Smooth muscle cell of the umbilical artery (primary cell): Measurements from ENCODE around the gene KRTAP9-7. TPM values are rescaled to one million over a fixed set of nuclear protein-coding genes. Genes with fewer than 3 reads are reported as not detected.

Source experiments
- total RNA-seq: library from RNA; depleted of rRNA; stranded (reverse); fragments of >200 nt; gene quantifications from 2 replicates; pipeline ENCODE4 v1.2.3, GENCODE V29; 2014

Gene KRTAP9-7
- not detected in 2 replicates for total RNA-seq

DNA sequence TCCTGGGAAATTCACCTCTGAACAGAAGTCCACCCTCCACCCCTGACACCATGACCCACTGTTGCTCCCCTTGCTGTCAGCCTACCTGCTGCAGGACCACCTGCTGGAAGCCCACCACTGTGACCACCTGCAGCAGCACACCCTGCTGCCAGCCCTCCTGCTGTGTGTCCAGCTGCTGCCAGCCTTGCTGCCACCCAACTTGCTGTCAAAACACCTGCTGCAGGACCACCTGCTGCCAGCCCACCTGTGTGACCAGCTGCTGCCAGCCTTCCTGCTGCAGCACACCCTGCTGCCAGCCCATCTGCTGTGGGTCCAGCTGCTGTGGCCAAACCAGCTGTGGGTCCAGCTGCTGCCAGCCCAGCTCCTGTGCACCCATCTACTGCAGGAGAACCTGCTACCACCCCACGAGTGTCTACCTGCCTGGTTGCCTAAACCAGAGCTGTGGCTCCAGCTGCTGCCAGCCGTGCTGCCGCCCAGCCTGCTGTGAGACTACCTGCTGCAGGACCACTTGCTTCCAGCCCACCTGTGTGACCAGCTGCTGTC lies at the start of gene KRTAP9-7:
TSS of gene KRTAP9-7 (plus strand) at position 51 of the 543 bp plus-strand sequence. CDS start at position 51, 0 bp downstream.

GRCh38 chr17:41226598-41227095 lies 48.9 kb upstream of the KRTAP9-7 start, which contains the start of gene KRTAP9-2:
TSS of gene KRTAP9-2 (plus strand) at chr17:41226648. CDS start at chr17:41226655, 7 bp downstream.

GRCh38 chr17:41232399-41233105 lies 42.9 kb upstream of the KRTAP9-7 start, which contains the start of gene KRTAP9-3:
TSS of gene KRTAP9-3 (plus strand) at chr17:41232449. CDS start at chr17:41232502, 53 bp downstream.

GRCh38 chr17:41237949-41238437 lies 37.5 kb upstream of the KRTAP9-7 start, which contains the start of gene KRTAP9-8:
TSS of gene KRTAP9-8 (plus strand) at chr17:41237999. CDS start at chr17:41238052, 53 bp downstream.

DNA sequence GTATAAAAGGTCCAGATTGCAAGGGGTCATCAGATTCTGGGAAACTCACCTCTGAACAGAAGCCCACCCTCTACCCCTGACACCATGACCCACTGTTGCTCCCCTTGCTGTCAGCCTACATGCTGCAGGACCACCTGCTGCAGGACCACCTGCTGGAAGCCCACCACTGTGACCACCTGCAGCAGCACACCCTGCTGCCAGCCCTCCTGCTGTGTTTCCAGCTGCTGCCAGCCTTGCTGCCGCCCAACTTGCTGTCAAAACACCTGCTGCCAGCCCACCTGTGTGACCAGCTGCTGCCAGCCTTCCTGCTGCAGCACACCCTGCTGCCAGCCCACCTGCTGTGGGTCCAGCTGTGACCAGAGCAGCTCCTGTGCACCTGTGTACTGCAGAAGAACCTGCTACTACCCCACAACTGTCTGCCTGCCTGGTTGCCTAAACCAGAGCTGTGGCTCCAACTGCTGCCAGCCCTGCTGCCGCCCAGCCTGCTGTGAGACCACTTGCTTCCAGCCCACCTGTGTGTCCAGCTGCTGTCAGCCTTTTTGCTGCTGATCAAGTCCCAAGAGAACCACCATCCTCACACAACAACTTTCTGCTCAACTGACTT lies 25.8 kb upstream of the KRTAP9-7 start, which contains the start of gene KRTAP9-4:
TSS of gene KRTAP9-4 (plus strand) at position 51 of the 604 bp plus-strand sequence. CDS start at position 85, 34 bp downstream.

DNA sequence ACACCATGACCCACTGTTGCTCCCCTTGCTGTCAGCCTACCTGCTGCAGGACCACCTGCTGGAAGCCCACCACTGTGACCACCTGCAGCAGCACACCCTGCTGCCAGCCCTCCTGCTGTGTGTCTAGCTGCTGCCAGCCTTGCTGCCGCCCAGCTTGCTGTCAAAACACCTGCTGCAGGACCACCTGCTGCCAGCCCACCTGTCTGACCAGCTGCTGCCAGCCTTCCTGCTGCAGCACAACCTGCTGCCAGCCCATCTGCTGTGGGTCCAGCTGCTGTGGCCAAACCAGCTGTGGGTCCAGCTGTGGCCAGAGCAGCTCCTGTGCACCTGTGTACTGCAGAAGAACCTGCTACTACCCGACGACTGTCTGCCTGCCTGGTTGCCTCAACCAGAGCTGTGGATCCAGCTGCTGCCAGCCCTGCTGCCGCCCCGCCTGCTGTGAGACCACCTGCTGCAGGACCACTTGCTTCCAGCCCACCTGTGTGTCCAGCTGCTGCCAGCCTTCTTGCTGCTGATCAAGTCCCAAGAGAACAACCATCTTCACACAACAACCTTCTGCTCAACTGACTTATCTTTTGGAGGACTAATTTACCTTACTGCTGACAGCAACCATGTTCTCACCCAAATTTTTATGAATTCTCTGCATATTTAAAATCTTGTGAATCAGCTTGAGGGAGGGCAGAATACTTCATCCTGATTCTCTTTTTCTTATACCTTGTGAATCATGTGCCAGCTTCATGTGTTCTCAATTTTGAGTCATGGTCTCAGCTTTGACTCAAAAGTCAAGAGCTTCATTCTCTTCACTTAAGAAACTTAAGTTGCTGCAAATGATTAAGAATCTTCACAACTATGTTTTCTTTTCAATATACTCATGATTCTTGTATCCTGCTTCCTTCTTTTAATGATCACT lies 19.9 kb upstream of the KRTAP9-7 start, which contains the start of gene KRTAP9-9:
TSS of gene KRTAP9-9 (plus strand) at position 4 of the 910 bp plus-strand sequence.

GRCh38 chr17:41265078-41265477 lies 10.4 kb upstream of the KRTAP9-7 start, which contains the start of gene KRTAP9-6:
TSS of gene KRTAP9-6 (plus strand) at chr17:41265378. CDS start at chr17:41265378, 0 bp downstream.

DNA sequence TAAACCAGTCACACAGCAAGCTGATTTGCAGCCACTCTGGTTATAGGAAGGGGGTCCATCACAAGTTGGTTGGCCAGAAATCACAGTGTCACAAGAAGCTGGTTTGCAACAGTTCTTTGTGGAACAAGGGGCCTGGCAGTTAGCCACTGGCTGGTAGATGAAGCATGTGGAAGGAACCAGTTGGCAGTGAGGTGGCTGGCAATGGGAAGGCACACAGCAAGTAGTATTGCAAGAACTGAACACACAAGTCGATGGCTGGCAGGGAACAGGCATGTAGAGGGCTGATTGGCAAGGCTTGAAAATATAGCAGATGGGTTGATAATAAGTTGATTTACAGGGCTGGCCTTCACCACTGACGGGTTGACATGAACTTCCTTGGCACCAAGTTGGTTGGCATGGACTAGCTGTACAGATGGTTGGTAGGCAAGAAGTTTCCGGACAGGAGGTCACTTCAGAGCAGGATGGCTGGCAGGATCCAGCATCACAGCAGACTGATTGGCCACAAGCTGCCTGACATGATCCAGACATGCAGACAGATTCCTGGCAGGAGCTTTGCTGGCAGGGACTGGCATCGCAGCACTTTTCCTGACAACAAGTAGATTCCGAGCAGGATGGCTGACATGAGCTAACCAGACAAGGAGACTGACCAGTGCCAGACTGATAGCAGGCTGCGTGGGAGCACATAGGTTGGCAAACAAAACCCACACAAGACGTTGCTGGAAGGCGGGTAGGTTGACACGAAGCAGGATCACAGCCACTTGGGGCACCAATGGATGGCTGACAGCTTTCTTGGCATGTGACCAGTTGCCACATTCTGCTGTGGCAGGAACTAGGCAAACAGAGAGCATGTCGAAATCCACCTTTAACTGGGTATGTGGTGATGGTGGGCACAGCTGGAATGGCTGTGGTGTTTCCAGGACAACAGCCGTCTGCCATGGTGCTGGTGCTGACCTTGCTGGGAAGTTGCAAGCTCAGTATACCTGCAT lies 26.7 kb downstream of the KRTAP9-7 start, which contains the start of gene KRTAP29-1:
TSS of gene KRTAP29-1 (minus strand) at position 936 of the 986 bp plus-strand sequence. CDS start at position 936, 0 bp downstream.

DNA sequence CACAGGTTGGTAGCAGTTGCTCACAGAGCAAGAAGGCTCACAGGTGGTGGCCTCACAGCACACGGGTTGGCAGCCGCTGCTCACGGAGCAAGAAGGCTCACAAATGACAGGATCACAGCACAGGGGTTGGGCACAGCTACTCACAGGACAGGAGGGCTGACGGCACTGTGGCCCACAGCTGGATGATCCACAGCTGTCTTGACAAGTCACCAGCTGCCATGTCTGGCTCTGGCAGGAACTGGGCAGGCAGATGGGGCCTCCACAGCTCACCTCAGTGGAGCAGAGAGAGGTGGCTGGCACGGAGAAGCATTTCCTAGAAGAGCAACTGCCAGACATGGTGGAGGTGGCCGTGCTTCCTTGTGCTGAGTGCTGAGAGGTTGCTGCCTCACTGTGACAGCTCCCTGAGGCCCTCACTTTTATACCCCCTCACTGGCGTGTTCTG lies 33.4 kb downstream of the KRTAP9-7 start, which contains the start of gene KRTAP16-1:
TSS of gene KRTAP16-1 (minus strand) at position 392 of the 442 bp plus-strand sequence. CDS start at position 336, 56 bp downstream.

DNA sequence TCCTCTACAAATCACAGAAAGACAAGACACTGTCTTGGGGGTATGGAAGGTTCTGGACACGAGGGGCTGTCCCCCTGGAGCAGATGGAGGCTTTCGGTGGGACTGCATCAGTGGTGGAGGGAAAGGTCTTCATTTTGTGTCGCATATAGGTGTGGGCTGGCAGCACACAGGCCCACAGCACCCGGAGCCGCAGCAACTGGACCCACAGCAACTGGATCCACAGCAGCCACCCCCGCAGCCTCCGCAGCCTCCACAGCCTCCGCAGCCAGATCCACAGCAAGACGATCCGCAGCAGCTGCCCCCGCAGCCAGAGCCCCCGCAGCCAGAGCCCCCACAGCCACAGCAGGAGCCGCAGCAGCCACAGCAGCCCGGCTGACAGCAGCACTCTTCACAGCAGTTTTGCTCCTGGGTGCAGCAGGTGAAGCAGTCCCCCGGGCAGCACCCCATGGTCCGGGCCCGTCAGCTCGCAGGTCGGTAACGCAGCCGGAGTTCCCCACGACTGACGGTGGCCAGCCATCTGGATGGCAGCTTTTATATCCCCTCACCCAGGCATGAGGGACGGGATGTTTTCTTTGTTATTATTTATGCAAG lies 39.8 kb downstream of the KRTAP9-7 start, which contains the start of gene KRTAP17-1:
TSS of gene KRTAP17-1 (minus strand) at position 507 of the 591 bp plus-strand sequence. CDS start at position 447, 60 bp downstream.

Other genes starting within 250 kb of the KRTAP9-7 start
- gene KRTAP1-5, start 248.5 kb upstream of the KRTAP9-7 start, total RNA-seq, result 0.23 and 0.30 TPM in 2 replicates
- gene KRTAP1-4, start 245.5 kb upstream of the KRTAP9-7 start, total RNA-seq, result not detected in 2 replicates
- gene KRTAP1-3, start 240.8 kb upstream of the KRTAP9-7 start, total RNA-seq, result not detected in 2 replicates
- gene KRTAP1-1, start 234.2 kb upstream of the KRTAP9-7 start, total RNA-seq, result not detected in 2 replicates
- gene KRTAP2-1, start 228.4 kb upstream of the KRTAP9-7 start, total RNA-seq, result not detected in 2 replicates
- gene KRTAP2-2, start 220.5 kb upstream of the KRTAP9-7 start, total RNA-seq, result not detected in 2 replicates
- gene KRTAP2-3, start 215.6 kb upstream of the KRTAP9-7 start, total RNA-seq, result 0.65 TPM in 1 of 2 replicates, not detected in the other
- not detected in 2 replicates for gene KRTAP2-4, start 209.8 kb upstream of the KRTAP9-7 start, total RNA-seq
- not detected in 2 replicates for gene KRTAP4-7, start 191.5 kb upstream of the KRTAP9-7 start, total RNA-seq
- gene KRTAP4-8, start 177.6 kb upstream of the KRTAP9-7 start, total RNA-seq, result not detected in 2 replicates
- not detected in 2 replicates for gene KRTAP4-16, start 173.5 kb upstream of the KRTAP9-7 start, total RNA-seq
- gene KRTAP4-9, start 170.3 kb upstream of the KRTAP9-7 start, total RNA-seq, result not detected in 2 replicates
- not detected in 2 replicates for gene KRTAP4-11, start 157.3 kb upstream of the KRTAP9-7 start, total RNA-seq
- not detected in 2 replicates for gene KRTAP4-12, start 151.5 kb upstream of the KRTAP9-7 start, total RNA-seq
- not detected in 2 replicates for gene KRTAP4-6, start 135.2 kb upstream of the KRTAP9-7 start, total RNA-seq
- gene KRTAP4-5, start 125.9 kb upstream of the KRTAP9-7 start, total RNA-seq, result not detected in 2 replicates
- gene KRTAP4-4, start 115.0 kb upstream of the KRTAP9-7 start, total RNA-seq, result not detected in 2 replicates
- gene KRTAP4-3, start 107.5 kb upstream of the KRTAP9-7 start, total RNA-seq, result not detected in 2 replicates
- gene KRTAP4-2, start 97.5 kb upstream of the KRTAP9-7 start, total RNA-seq, result not detected in 2 replicates
- gene KRTAP4-1, start 90.8 kb upstream of the KRTAP9-7 start, total RNA-seq, result not detected in 2 replicates
- gene KRTAP9-1, start 85.8 kb upstream of the KRTAP9-7 start, total RNA-seq, result not detected in 2 replicates
- not detected in 2 replicates for gene KRTAP9-2, start 49.0 kb upstream of the KRTAP9-7 start, total RNA-seq
- not detected in 2 replicates for gene KRTAP9-3, start 43.2 kb upstream of the KRTAP9-7 start, total RNA-seq
- gene KRTAP9-8, start 37.7 kb upstream of the KRTAP9-7 start, total RNA-seq, result not detected in 2 replicates
- not detected in 2 replicates for gene KRTAP9-4, start 26.0 kb upstream of the KRTAP9-7 start, total RNA-seq
- not detected in 2 replicates for gene KRTAP9-9, start 20.3 kb upstream of the KRTAP9-7 start, total RNA-seq
- not detected in 2 replicates for gene KRTAP9-6, start 10.3 kb upstream of the KRTAP9-7 start, total RNA-seq
- not detected in 2 replicates for gene KRTAP29-1, start 27.2 kb downstream of the KRTAP9-7 start, total RNA-seq
- not detected in 2 replicates for gene KRTAP16-1, start 33.6 kb downstream of the KRTAP9-7 start, total RNA-seq
- not detected in 2 replicates for gene KRTAP17-1, start 40.0 kb downstream of the KRTAP9-7 start, total RNA-seq
- gene KRT33A, start 75.1 kb downstream of the KRTAP9-7 start, total RNA-seq, result not detected in 2 replicates
- gene KRT33B, start 94.1 kb downstream of the KRTAP9-7 start, total RNA-seq, result 0.30 and 0.32 TPM in 2 replicates
- gene KRT34, start 106.6 kb downstream of the KRTAP9-7 start, total RNA-seq, result 0.89 and 6.6 TPM in 2 replicates
- gene KRT31, start 121.9 kb downstream of the KRTAP9-7 start, total RNA-seq, result not detected in 2 replicates
- gene KRT37, start 148.9 kb downstream of the KRTAP9-7 start, total RNA-seq, result not detected in 2 replicates
- not detected in 2 replicates for gene KRT38, start 165.3 kb downstream of the KRTAP9-7 start, total RNA-seq
- 0.09 TPM in 1 of 2 replicates, not detected in the other for gene KRT32, start 191.7 kb downstream of the KRTAP9-7 start, total RNA-seq
- not detected in 2 replicates for gene KRT35, start 205.5 kb downstream of the KRTAP9-7 start, total RNA-seq
- gene KRT36, start 214.2 kb downstream of the KRTAP9-7 start, total RNA-seq, result not detected in 2 replicates
- gene KRT13, start 229.9 kb downstream of the KRTAP9-7 start, total RNA-seq, result 0.30 and 0.46 TPM in 2 replicates
- gene KRT15, start 243.2 kb downstream of the KRTAP9-7 start, total RNA-seq, result 1.8 and 8.6 TPM in 2 replicates